H9 (cell line): Measurements from ENCODE around the gene POU2AF1. TPM values are rescaled to one million over a fixed set of nuclear protein-coding genes. Genes with fewer than 3 reads are reported as not detected.
A peak's percentile ranks its signal among the peaks of the same experiment; 100 is the strongest.

Experiments
- DNase-seq: peaks from one replicate; pipeline ENCODE4 v3.0.0-alpha.2; 2017
- H2AFZ ChIP-seq: one replicate; pipeline ENCODE4 v1.6.1; 2013; ENCODE audit warnings: mild to moderate bottlenecking, low read length, control low read depth, moderate library complexity
- H2AK5ac ChIP-seq: 2 replicates; pipeline ENCODE4 v1.6.1; 2013; ENCODE audit warnings: low read length, control low read depth, mixed read lengths; ENCODE audit not compliant: insufficient read length
- H2BK120ac ChIP-seq: one replicate; pipeline ENCODE4 v1.6.1; 2013; ENCODE audit warnings: low read depth, mild to moderate bottlenecking, low read length, control low read depth, inconsistent platforms; ENCODE audit not compliant: poor library complexity, severe bottlenecking
- H2BK12ac ChIP-seq: 2 replicates; pipeline ENCODE4 v1.6.1; 2013; ENCODE audit warnings: low read length, control low read depth, mixed read lengths, low read depth; ENCODE audit not compliant: insufficient read length
- H2BK15ac ChIP-seq: 2 replicates; pipeline ENCODE4 v1.6.1; 2013; ENCODE audit warnings: low read depth, low read length, control low read depth
- H2BK20ac ChIP-seq: one replicate; pipeline ENCODE4 v1.6.1; 2013; ENCODE audit warnings: low read depth, mild to moderate bottlenecking, low read length, control low read depth, inconsistent platforms; ENCODE audit not compliant: poor library complexity, severe bottlenecking
- H2BK5ac ChIP-seq: 2 replicates; pipeline ENCODE4 v1.6.1; 2013; ENCODE audit warnings: low read length, control low read depth, mixed read lengths; ENCODE audit not compliant: insufficient read length
- H3K14ac ChIP-seq: 2 replicates; pipeline ENCODE4 v1.6.1; 2013; ENCODE audit warnings: low read length, control low read depth; ENCODE audit not compliant: insufficient read depth
- H3K18ac ChIP-seq: 2 replicates; pipeline ENCODE4 v1.6.1; 2013; ENCODE audit warnings: low read depth, mild to moderate bottlenecking, mixed read lengths, low read length, control low read depth; ENCODE audit not compliant: insufficient read length
- H3K23ac ChIP-seq: 2 replicates; pipeline ENCODE4 v1.6.1; 2013; ENCODE audit warnings: low read length, control low read depth, mixed read lengths, low read depth; ENCODE audit not compliant: insufficient read length
- H3K23me2 ChIP-seq: 2 replicates; pipeline ENCODE4 v1.6.1; 2013; ENCODE audit warnings: low read depth, mild to moderate bottlenecking, mixed read lengths, low read length, control low read depth; ENCODE audit not compliant: insufficient read length, poor library complexity, severe bottlenecking
- H3K27ac ChIP-seq: 2 replicates; pipeline ENCODE4 v1.5.1; 2013; ENCODE audit warnings: low read length, control low read depth, mixed read lengths, low read depth; ENCODE audit not compliant: insufficient read length
- H3K27me3 ChIP-seq: 2 replicates; pipeline ENCODE4 v1.6.1; 2013; ENCODE audit warnings: low read length, control low read depth, inconsistent platforms; ENCODE audit not compliant: insufficient read depth
- H3K4ac ChIP-seq: 2 replicates; pipeline ENCODE4 v1.6.1; 2013; ENCODE audit warnings: low read depth, mild to moderate bottlenecking, control low read depth, inconsistent platforms, low read length, moderate library complexity
- H3K4me1 ChIP-seq: 2 replicates; pipeline ENCODE4 v1.6.1; 2013; ENCODE audit warnings: low read length, control low read depth, inconsistent platforms; ENCODE audit not compliant: insufficient read depth
- H3K4me2 ChIP-seq: 2 replicates; pipeline ENCODE4 v1.6.1; 2013; ENCODE audit warnings: low read length, control low read depth, mixed read lengths; ENCODE audit not compliant: insufficient read length, insufficient read depth
- H3K56ac ChIP-seq: 2 replicates; pipeline ENCODE4 v1.6.1; 2013; ENCODE audit warnings: low read depth, mild to moderate bottlenecking, mixed read lengths, low read length, control low read depth; ENCODE audit not compliant: insufficient read length
- H3K79me1 ChIP-seq: 2 replicates; pipeline ENCODE4 v1.6.1; 2013; ENCODE audit warnings: low read depth, mild to moderate bottlenecking, moderate library complexity, low read length, control low read depth, inconsistent platforms; ENCODE audit not compliant: insufficient read depth, poor library complexity, severe bottlenecking
- H3K79me2 ChIP-seq: 2 replicates; pipeline ENCODE4 v1.6.1; 2013; ENCODE audit warnings: low read length, control low read depth, inconsistent platforms; ENCODE audit not compliant: insufficient read depth
- H3K9ac ChIP-seq: 2 replicates; pipeline ENCODE4 v1.6.1; 2013; ENCODE audit warnings: low read length, control low read depth, mixed read lengths; ENCODE audit not compliant: insufficient read length; ENCODE audit errors: extremely low read depth
- H3K9me3 ChIP-seq: one replicate; pipeline ENCODE4 v1.6.1; 2013; ENCODE audit warnings: low read depth, low read length, inconsistent platforms; ENCODE audit not compliant: control insufficient read depth
- H3T11ph ChIP-seq: one replicate; pipeline ENCODE4 v1.6.1; 2013; ENCODE audit warnings: mild to moderate bottlenecking, low read length, control low read depth, inconsistent platforms
- H4K20me1 ChIP-seq: one replicate; pipeline ENCODE4 v1.6.1; 2013; ENCODE audit not compliant: control insufficient read depth, insufficient read length, insufficient read depth
- H4K5ac ChIP-seq: 2 replicates; pipeline ENCODE4 v1.6.1; 2013; ENCODE audit warnings: low read depth, mild to moderate bottlenecking, mixed read lengths, low read length, control low read depth; ENCODE audit not compliant: insufficient read length
- H4K8ac ChIP-seq: replicated peaks from 2 replicates; pipeline ENCODE4 v1.6.1; 2013; ENCODE audit warnings: low read length, control low read depth, mixed read lengths, low read depth; ENCODE audit not compliant: insufficient read length
- H4K91ac ChIP-seq: 2 replicates; pipeline ENCODE4 v1.6.1; 2013; ENCODE audit warnings: low read depth, mild to moderate bottlenecking, moderate library complexity, mixed read lengths, low read length, control low read depth; ENCODE audit not compliant: insufficient read length
- H3K27ac Mint-ChIP-seq, 3 experiments: 2 replicates in 2 of 3; 3 replicates in 1 of 3; pipeline ENCODE4 v1.8.0; 2020 to 2021; ENCODE audit warnings: mixed read lengths in 3 of 3, mild to moderate bottlenecking in 1 of 3, moderate library complexity in 1 of 3
- H3K27me3 Mint-ChIP-seq: 2 replicates; pipeline ENCODE4 v1.8.0; 2021; ENCODE audit warnings: low read depth, mild to moderate bottlenecking, moderate library complexity, mixed read lengths
- H3K36me3 Mint-ChIP-seq, 3 experiments: 2 replicates in 2 of 3; 3 replicates in 1 of 3; pipeline ENCODE4 v1.8.0; 2020 to 2021; ENCODE audit warnings: low read depth in 3 of 3, mixed read lengths in 3 of 3; ENCODE audit not compliant: insufficient read depth in 1 of 3
- H3K4me1 Mint-ChIP-seq, 2 experiments: 2 replicates each; pipeline ENCODE4 v1.8.0; 2020; ENCODE audit warnings: mixed read lengths in 2 of 2
- H3K4me3 Mint-ChIP-seq, 2 experiments: 2 replicates in 1 of 2; 3 replicates in 1 of 2; pipeline ENCODE4 v1.8.0; 2020 to 2021; ENCODE audit warnings: mild to moderate bottlenecking in 2 of 2, mixed read lengths in 2 of 2, moderate library complexity in 1 of 2
- H3K9me3 Mint-ChIP-seq, 2 experiments: 2 replicates in 1 of 2; 3 replicates in 1 of 2; pipeline ENCODE4 v1.8.0; 2020; ENCODE audit warnings: mild to moderate bottlenecking in 2 of 2, mixed read lengths in 2 of 2, moderate library complexity in 1 of 2
- WGBS: extraction: QIAGEN DNeasy Blood & Tissue Kit; methylation state at CpG from one replicate; pipeline ENCODE4 v1.1.7; 2013; ENCODE audit warnings: missing lambda C conversion rate, low lambda C conversion rate, mixed read lengths; ENCODE audit not compliant: insufficient read length; ENCODE audit errors: extremely low coverage; 5-methylcytosine and 5-hydroxymethylcytosine counted together
- total RNA-seq: library from RNA; stranded (reverse); gene quantifications from 2 replicates; pipeline ENCODE4 v1.2.1, GENCODE V29; 2021
- TF ChIP-seq, protein P1 (sequence below): fragments of 200-600 bp; sonication (generic); conservative IDR thresholded peaks from 3 replicates; pipeline ENCODE4 v1.8.0; 2021; ENCODE audit warnings: antibody characterized with exemption, mild to moderate bottlenecking

Gene POU2AF1
- total RNA-seq, 1 experiment from 2014 or later: not detected

DNA sequence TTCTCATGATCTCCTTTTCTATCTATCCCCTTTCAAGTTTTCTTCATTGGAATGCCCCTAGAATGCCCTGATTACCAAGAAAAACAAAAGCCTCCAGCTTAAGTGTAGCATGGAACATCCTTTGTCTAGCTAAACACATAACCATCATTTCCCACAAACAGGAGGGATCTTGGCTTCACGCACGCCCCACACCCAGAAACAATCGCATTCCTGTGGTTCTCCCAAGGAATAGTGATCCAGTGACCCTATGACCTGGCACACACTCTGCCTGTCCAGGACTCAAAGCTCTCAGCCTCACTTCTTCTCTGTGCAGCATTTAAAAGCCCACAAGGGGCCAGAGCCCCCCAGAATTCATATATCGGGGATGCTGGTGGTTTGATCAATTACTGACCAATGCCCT lies 9.3 kb upstream of the POU2AF1 start:
- H3K4me1 ChIP-seq: no peaks in the 10 kb centered on the region
- no peak overlapping the region for H3K56ac ChIP-seq
- Mint-ChIP-seq H3K4me1 (no peaks in the 10 kb centered on the region), H3K27ac (0 out of 7 replicates have a peak overlapping the region, but pooled peaks of 1 of the 3 experiments have one; percentile 58), H3K9me3 (no peaks in the 10 kb centered on the region), H3K4me3 (no peak overlapping the region), H3K36me3 (no peaks in the 10 kb centered on the region), H3K27me3 (no peaks in the 10 kb centered on the region)
- H4K20me1 ChIP-seq: no peaks in the 10 kb centered on the region
- H2BK5ac ChIP-seq: no peak overlapping the region
- DNase-seq: no peak
- H2AK5ac ChIP-seq: no peak overlapping the region
- no peaks in the 10 kb centered on the region for H3K9me3 ChIP-seq
- no peak overlapping the region for H4K5ac ChIP-seq
- H3K27ac ChIP-seq: no peak overlapping the region
- no peak overlapping the region for H3K14ac ChIP-seq
- H2BK12ac ChIP-seq: no peak overlapping the region
- H3K23ac ChIP-seq: no peak overlapping the region
- H2AFZ ChIP-seq: no peak overlapping the region
- no CpG with 5 or more reads among the region's 4 CpGs for WGBS
- no peak overlapping the region for H2BK15ac ChIP-seq
- H2BK20ac ChIP-seq: no peak overlapping the region
- H3K18ac ChIP-seq: no peak overlapping the region
- TF ChIP-seq, protein P1, sequence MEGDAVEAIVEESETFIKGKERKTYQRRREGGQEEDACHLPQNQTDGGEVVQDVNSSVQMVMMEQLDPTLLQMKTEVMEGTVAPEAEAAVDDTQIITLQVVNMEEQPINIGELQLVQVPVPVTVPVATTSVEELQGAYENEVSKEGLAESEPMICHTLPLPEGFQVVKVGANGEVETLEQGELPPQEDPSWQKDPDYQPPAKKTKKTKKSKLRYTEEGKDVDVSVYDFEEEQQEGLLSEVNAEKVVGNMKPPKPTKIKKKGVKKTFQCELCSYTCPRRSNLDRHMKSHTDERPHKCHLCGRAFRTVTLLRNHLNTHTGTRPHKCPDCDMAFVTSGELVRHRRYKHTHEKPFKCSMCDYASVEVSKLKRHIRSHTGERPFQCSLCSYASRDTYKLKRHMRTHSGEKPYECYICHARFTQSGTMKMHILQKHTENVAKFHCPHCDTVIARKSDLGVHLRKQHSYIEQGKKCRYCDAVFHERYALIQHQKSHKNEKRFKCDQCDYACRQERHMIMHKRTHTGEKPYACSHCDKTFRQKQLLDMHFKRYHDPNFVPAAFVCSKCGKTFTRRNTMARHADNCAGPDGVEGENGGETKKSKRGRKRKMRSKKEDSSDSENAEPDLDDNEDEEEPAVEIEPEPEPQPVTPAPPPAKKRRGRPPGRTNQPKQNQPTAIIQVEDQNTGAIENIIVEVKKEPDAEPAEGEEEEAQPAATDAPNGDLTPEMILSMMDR: no peak
- no peak overlapping the region for H4K8ac ChIP-seq
- no peak overlapping the region for H3K4me2 ChIP-seq
- H3K79me2 ChIP-seq: no peaks in the 10 kb centered on the region
- no peaks in the 10 kb centered on the region for H3K79me1 ChIP-seq
- no peak overlapping the region for H2BK120ac ChIP-seq
- no peak overlapping the region for H3T11ph ChIP-seq
- no peak overlapping the region for H3K9ac ChIP-seq
- no peak overlapping the region for H3K4ac ChIP-seq
- no peaks in the 10 kb centered on the region for H3K27me3 ChIP-seq
- no peaks in the 10 kb centered on the region for H3K23me2 ChIP-seq
- no peak overlapping the region for H4K91ac ChIP-seq
